ENCODE measurements around the gene RPTOR.

GRCh38 chr17:80877729-80878303 is 333.2 kb downstream of the RPTOR start:
- TF ChIP-seq POLR2A (IDR thresholded peaks at IDR 0.05), result no peak
- no peak for TF ChIP-seq CTCF (IDR thresholded peaks at IDR 0.05)
